Embryonic facial prominence (tissue), 1 donor: ENCODE data around the gene LRRC36.

Source experiments
- DNase-seq: peaks from one replicate; pipeline ENCODE4 v3.0.0-alpha.2; 2016; ENCODE audit errors: extremely low spot score

LRRC36 gene

GRCh38 chr16:67390816-67391423 is 64.3 kb downstream of the LRRC36 start:
- no peak for DNase-seq

- DNase-seq, result no peak
These were observed 65.0 kb downstream of the LRRC36 start for GRCh38 chr16:67391424-67392300.

- no peak for DNase-seq
These were observed 65.9 kb downstream of the LRRC36 start for GRCh38 chr16:67392301-67393059.

- DNase-seq, result peak; percentile 42
These were observed 66.6 kb downstream of the LRRC36 start, which contains the start of gene TPPP3 for GRCh38 chr16:67393111-67393787. Gene TPPP3 (minus strand): TSS chr16:67393498. CDS start chr16:67391111, 2,387 bp downstream.

GRCh38 chr16:67393788-67394154 is 67.2 kb downstream of the LRRC36 start:
- no peak for DNase-seq

GRCh38 chr16:67394155-67395104 is 67.8 kb downstream of the LRRC36 start:
- DNase-seq, result no peak

GRCh38 chr16:67395105-67395457 is 68.5 kb downstream of the LRRC36 start:
- DNase-seq, result no peak

GRCh38 chr16:67395458-67396158 is 69.0 kb downstream of the LRRC36 start:
- no peak for DNase-seq

GRCh38 chr16:67396159-67397035 is 69.8 kb downstream of the LRRC36 start:
- peak; percentile 59 for DNase-seq

- DNase-seq, result no peak
These were observed 70.6 kb downstream of the LRRC36 start for GRCh38 chr16:67397036-67397801.

- DNase-seq, result no peak
These were observed 71.4 kb downstream of the LRRC36 start for GRCh38 chr16:67397812-67398545.

GRCh38 chr16:67398546-67399217 is 72.1 kb downstream of the LRRC36 start:
- no peak for DNase-seq

- DNase-seq, result no peak
These were observed 72.7 kb downstream of the LRRC36 start for GRCh38 chr16:67399218-67399733.

- DNase-seq, result no peak
These were observed 73.4 kb downstream of the LRRC36 start for GRCh38 chr16:67399749-67400704.

- no peak for DNase-seq
These were observed 74.3 kb downstream of the LRRC36 start for GRCh38 chr16:67400901-67401300.
